ENCODE data around the gene PAPOLG.

DNA sequence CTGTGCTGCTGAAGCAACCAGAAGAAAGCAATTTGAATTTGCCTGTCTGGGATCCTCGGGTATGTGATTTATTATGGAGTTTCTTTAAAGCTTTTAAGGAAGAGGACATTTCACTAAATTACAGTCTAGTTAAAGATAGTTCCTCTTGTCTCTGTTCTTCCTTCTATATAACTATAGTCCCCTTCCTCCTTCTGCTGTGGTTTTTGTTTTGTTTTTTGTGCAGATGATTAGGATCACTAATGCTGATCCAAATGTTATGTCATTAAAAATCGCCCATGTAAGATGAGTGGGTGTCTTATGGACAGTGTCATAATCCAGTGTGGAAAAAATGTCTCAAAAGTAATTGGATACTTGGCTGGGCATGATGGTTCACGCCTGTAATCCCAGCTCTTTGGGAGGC lies 24.7 kb downstream of the PAPOLG start:
- TF ChIP-seq, protein P1, sequence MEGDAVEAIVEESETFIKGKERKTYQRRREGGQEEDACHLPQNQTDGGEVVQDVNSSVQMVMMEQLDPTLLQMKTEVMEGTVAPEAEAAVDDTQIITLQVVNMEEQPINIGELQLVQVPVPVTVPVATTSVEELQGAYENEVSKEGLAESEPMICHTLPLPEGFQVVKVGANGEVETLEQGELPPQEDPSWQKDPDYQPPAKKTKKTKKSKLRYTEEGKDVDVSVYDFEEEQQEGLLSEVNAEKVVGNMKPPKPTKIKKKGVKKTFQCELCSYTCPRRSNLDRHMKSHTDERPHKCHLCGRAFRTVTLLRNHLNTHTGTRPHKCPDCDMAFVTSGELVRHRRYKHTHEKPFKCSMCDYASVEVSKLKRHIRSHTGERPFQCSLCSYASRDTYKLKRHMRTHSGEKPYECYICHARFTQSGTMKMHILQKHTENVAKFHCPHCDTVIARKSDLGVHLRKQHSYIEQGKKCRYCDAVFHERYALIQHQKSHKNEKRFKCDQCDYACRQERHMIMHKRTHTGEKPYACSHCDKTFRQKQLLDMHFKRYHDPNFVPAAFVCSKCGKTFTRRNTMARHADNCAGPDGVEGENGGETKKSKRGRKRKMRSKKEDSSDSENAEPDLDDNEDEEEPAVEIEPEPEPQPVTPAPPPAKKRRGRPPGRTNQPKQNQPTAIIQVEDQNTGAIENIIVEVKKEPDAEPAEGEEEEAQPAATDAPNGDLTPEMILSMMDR (IDR thresholded peaks at IDR 0.05), result no peak
- no peak for TF ChIP-seq ZFX (IDR thresholded peaks at IDR 0.05; ENCODE audit: borderline replicate concordance)
